Pancreas (tissue), 10 donors: Measurements from ENCODE around the gene TRPC4AP. TPM values are rescaled to one million over a fixed set of nuclear protein-coding genes. Genes with fewer than 3 reads are reported as not detected.

Experiments
- ATAC-seq, 4 donors: fragments of 200-7000 bp; cut with Tn5 transposase; one replicate each; pipeline versions ENCODE4 v1.8.0 to v1.9.1; 2020; ENCODE audit warnings: mild to moderate bottlenecking in 4 of 4, moderate library complexity in 4 of 4
- DNase-seq, 6 donors: peaks; one replicate each; pipeline ENCODE4 v3.0.0-alpha.2; 2020
- FAIRE-seq: peaks from 2 replicates; lab custom pipeline; 2012; peaks lifted over from hg19 to GRCh38; lab: Jason Lieb, UNC
- H3K27ac ChIP-seq, 4 donors: fragments of 200-600 bp; sonication (generic); 1 replicate in 3 of 4; 2 replicates in 1 of 4; pipeline versions ENCODE4 v1.5.0 to v1.8.0; 2020
- H3K27me3 ChIP-seq, 4 donors: fragments of 200-600 bp; one replicate each; pipeline ENCODE4 v1.8.0; 2021
- H3K36me3 ChIP-seq, 3 donors: fragments of 200-600 bp; sonication (generic) in 1 of 3; one replicate each; pipeline versions ENCODE4 v1.5.0 to v1.8.0; 2020 to 2021
- H3K4me1 ChIP-seq, 3 donors: fragments of 200-600 bp; one replicate each; pipeline ENCODE4 v1.8.0; 2021
- H3K4me3 ChIP-seq, 4 donors: fragments of 200-600 bp; sonication (generic) in 2 of 4; one replicate each; pipeline versions ENCODE4 v1.5.0 to v1.8.0; 2020 to 2021
- H3K9me3 ChIP-seq, 4 donors: fragments of 200-600 bp; one replicate each; pipeline ENCODE4 v1.8.0; 2021
- CTCF ChIP-seq, 4 donors: fragments of 200-600 bp; sonication (generic) in 3 of 4; IDR thresholded peaks; one replicate each; pipeline versions ENCODE4 v1.5.0 to v1.8.0; 2021; ENCODE audit warnings: antibody characterized with exemption in 4 of 4
- WGBS, 2 donors: extraction: QIAGEN DNeasy Blood & Tissue Kit; methylation state at CpG; one replicate each; pipeline ENCODE4 v1.1.7; 2013; 5-methylcytosine and 5-hydroxymethylcytosine counted together
- intact Hi-C, 3 donors: fragments of 100-400 bp; cut with DNase I; formaldehyde crosslinking; loops; one replicate each; pipeline versions ENCODE4 v1.11.1 to v1.14.2; 2022
- polyA plus RNA-seq, 2 donors: library from polyadenylated mRNA; stranded (reverse); fragments of 200-250 nt; gene quantifications; one replicate each; pipeline ENCODE4 v1.2.3, GENCODE V29; 2013
- total RNA-seq, 6 donors: library from RNA; stranded (reverse); fragmentation: NEBNext Ultra II Directional in 4 of 6; extraction: Animal tissue kit (Norgen Biotek cat#: 25700) in 4 of 6; gene quantifications; one replicate each; pipeline versions ENCODE4 v1.2.1 to v1.2.4, GENCODE V29; 2021 to 2023
- donor health status: healthy with polysubstance abuse.
- donor health status: DM: no; HTN: no; CAD: no; lungs with moderate emphysema.
- donor health status: DM: no; HTN: no; CAD: no.
- donor health status: control.
- donor health status: control.
- donor health status: Bipolar disorder and iron deficiency.
- donor health status: DM: yes; HTN: yes; CAD: no.
- donor health status: DM: no; HTN: no; CAD: no.
- donor health status: DM: no; HTN: no; CAD: no.
- donor health status: DM: yes; HTN: yes; CAD: no.

TRPC4AP gene
- total and polyA plus RNA-seq, 8 donors = 30.7 to 43.1 (median 34.0) TPM

- H3K4me3 ChIP-seq = no peak overlapping the region
- ATAC-seq = no peak
- no peak for FAIRE-seq
- H3K4me1 ChIP-seq = no peaks in the 10 kb centered on the region
- intact Hi-C loops = no loop called here
- no peak overlapping the region for H3K27ac ChIP-seq
- peaks cover 9 to 75% (median 52%) of the 10 kb centered on the region in 3 donors for H3K36me3 ChIP-seq
- no peaks in the 10 kb centered on the region for H3K9me3 ChIP-seq
- 93 to 97% methylated on average over 26 to 28 of the region's 28 CpGs for WGBS, 2 donors
- TF ChIP-seq CTCF (IDR thresholded peaks at IDR 0.05) = no peak
- DNase-seq = peak in 2 of 6 donors; percentile 19 to 70
- H3K27me3 ChIP-seq = no peaks in the 10 kb centered on the region
Observed at GRCh38 chr20:35000922-35001595, 91.5 kb downstream of the TRPC4AP start.

- no peak overlapping the region for H3K4me3 ChIP-seq
- ATAC-seq (no peak), FAIRE-seq (no peak), DNase-seq (peak in 1 of 6 donors; percentile 58)
- no peak overlapping the region for H3K27ac ChIP-seq
- no peaks in the 10 kb centered on the region for H3K4me1 ChIP-seq
- intact Hi-C loops = no loop called here
- H3K36me3 ChIP-seq = peaks cover 9 to 75% (median 45%) of the 10 kb centered on the region in 3 donors
- no peaks in the 10 kb centered on the region for H3K9me3 ChIP-seq
- no peaks in the 10 kb centered on the region for H3K27me3 ChIP-seq
- no peak for TF ChIP-seq CTCF (IDR thresholded peaks at IDR 0.05)
- 94 to 95% methylated on average over 28 of the region's 28 CpGs for WGBS, 2 donors
Observed at GRCh38 chr20:35000311-35000921, 92.2 kb downstream of the TRPC4AP start.

- ATAC-seq (no peak), DNase-seq (peak in 1 of 6 donors; percentile 33), FAIRE-seq (no peak)
- Histone ChIP-seq H3K4me1 (no peaks in the 10 kb centered on the region), H3K36me3 (peaks cover 2 to 72% (median 41%) of the 10 kb centered on the region in 3 donors), H3K9me3 (no peaks in the 10 kb centered on the region), H3K4me3 (no peak overlapping the region), H3K27ac (no peak overlapping the region), H3K27me3 (no peaks in the 10 kb centered on the region)
- intact Hi-C loops = no loop called here
- 79 to 82% methylated on average over 10 of the region's 10 CpGs for WGBS, 2 donors
- no peak for TF ChIP-seq CTCF (IDR thresholded peaks at IDR 0.05)
Observed at GRCh38 chr20:34999782-35000181, 92.8 kb downstream of the TRPC4AP start.

- no peak for TF ChIP-seq CTCF (IDR thresholded peaks at IDR 0.05)
- H3K4me3 ChIP-seq = no peak overlapping the region
- H3K27me3 ChIP-seq = no peaks in the 10 kb centered on the region
- 94 to 96% methylated on average over 25 of the region's 25 CpGs for WGBS, 2 donors
- ATAC-seq (no peak), FAIRE-seq (no peak), DNase-seq (peak in 1 of 6 donors; percentile 55)
- no peaks in the 10 kb centered on the region for H3K9me3 ChIP-seq
- intact Hi-C loops = no loop called here
- peaks cover 0 to 68% (median 35%) of the 10 kb centered on the region in 3 donors for H3K36me3 ChIP-seq
- no peak overlapping the region for H3K27ac ChIP-seq
- H3K4me1 ChIP-seq = no peaks in the 10 kb centered on the region
Observed at GRCh38 chr20:34999021-34999451, 93.6 kb downstream of the TRPC4AP start.
